Gastrocnemius medialis (tissue), 4 donors: Measurements from ENCODE around the gene GABPB2.

Experiments used
- CTCF ChIP-seq, 5 experiments: fragments of 450-650 bp in 3 of 5; fragments of 200-600 bp in 2 of 5; sonication (generic) in 2 of 5; IDR thresholded peaks in 4 of 5; conservative IDR thresholded peaks in 1 of 5; 1 replicate in 4 of 5; 2 replicates in 1 of 5; pipeline ENCODE4 v1.5.1; 2016 to 2019; ENCODE audit warnings: antibody characterized with exemption in 5 of 5, mild to moderate bottlenecking in 3 of 5, moderate library complexity in 3 of 5
- POLR2A ChIP-seq, 2 donors: fragments of 450-650 bp; IDR thresholded peaks; one replicate each; pipeline ENCODE4 v1.6.1; 2017; ENCODE audit warnings: antibody characterized with exemption in 2 of 2, mild to moderate bottlenecking in 2 of 2, moderate library complexity in 2 of 2

GRCh38 chr1:151135433-151136385 lies 65.1 kb downstream of the GABPB2 start:
- TF ChIP-seq CTCF (IDR thresholded peaks at IDR 0.05 in 4 of 5, conservative IDR thresholded peaks at IDR 0.05 in 1 of 5) (peak in 2 of 5 experiments; percentile 18 to 24), POLR2A (IDR thresholded peaks at IDR 0.05) (no peak)
